D721Med (cell line): Measurements from ENCODE around the gene PRB4.
"Not testable (repeated sequence)": the region's sequence is repeated elsewhere in the genome, so short reads cannot be mapped to it uniquely, and the experiment has no call there.

Source experiments
- DNase-seq: peaks from one replicate; pipeline ENCODE4 v3.0.0; 2011; ENCODE audit warnings: low spot score; ENCODE audit not compliant: insufficient read length
- FAIRE-seq: peaks from 2 replicates; lab custom pipeline; 2011; peaks lifted over from hg19 to GRCh38; lab: Jason Lieb, UNC
- CTCF ChIP-seq: IDR thresholded peaks from 2 replicates; pipeline ENCODE4 v1.5.1; 2012; ENCODE audit warnings: mild to moderate bottlenecking, control low read depth; ENCODE audit not compliant: insufficient read depth; ENCODE audit errors: missing control alignments

The PRB4 gene

DNA sequence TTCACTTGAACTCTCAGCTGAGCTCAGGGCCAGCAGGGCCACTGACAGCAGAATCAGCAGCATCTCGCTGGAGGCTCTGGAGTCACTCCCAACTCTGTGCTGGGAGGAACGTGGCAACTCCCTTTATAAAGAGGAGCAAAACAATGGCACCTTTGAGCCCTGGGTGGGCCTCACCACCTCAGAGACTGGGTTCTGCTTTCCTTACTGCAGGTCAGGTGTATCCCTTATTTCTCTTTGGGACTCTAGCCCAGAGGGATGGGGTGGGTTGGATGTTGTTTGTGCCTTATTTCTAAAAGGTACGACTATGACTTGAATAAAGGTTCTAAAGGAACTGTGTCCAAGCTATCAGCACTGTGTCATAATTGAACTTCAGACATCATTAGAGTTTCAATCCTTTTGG lies at the start of gene PRB4:
Gene PRB4 (minus strand): TSS at position 101 of the 400 bp plus-strand sequence. CDS start 38 bp downstream, at position 63.
- TF ChIP-seq CTCF = no peak
- no peak for DNase-seq
- FAIRE-seq = no peak

DNA sequence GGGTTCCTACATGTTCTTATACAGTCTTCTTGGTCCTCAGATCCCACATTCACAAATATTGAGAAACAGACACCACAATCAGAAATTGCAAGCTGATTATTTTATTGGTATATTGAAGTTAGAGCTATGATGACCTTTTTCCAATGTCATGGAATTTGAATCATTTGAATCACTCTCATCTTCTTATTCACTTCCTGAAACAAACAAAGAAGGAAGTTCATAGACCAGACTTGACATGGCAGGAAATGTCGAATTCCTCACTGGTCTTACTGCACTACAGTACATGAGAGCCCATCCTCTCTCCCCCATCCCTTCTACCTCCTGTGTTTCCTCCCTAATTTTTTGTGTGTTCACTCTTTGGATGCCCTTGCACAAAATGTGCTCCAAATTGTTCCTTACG lies 41.5 kb upstream of the PRB4 start:
- FAIRE-seq, DNase-seq: not testable (repeated sequence)

- no peak for DNase-seq
- no peak for FAIRE-seq
- TF ChIP-seq CTCF = no peak
Measured at GRCh38 chr12:11348439-11348838, 38.2 kb upstream of the PRB4 start.

DNA sequence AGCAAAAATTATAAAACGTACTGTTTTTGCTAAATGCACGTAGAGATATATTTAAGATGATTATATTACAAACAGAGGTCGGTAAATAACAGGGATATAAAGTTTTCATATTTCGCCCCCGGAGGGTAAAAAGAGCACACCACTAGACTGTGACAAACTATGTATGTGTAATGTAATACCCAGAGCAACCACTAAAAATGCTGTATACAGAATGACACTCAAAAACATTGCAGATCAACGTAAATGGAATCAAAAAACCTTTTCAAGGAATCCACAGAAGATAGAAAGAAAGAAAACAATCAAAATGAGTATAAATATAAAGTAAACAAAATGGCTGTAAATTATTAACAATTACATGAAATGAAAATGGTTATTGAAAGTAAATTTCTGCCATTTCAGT lies 37.6 kb upstream of the PRB4 start:
- no peak for TF ChIP-seq CTCF
- DNase-seq (no peak), FAIRE-seq (no peak)

DNA sequence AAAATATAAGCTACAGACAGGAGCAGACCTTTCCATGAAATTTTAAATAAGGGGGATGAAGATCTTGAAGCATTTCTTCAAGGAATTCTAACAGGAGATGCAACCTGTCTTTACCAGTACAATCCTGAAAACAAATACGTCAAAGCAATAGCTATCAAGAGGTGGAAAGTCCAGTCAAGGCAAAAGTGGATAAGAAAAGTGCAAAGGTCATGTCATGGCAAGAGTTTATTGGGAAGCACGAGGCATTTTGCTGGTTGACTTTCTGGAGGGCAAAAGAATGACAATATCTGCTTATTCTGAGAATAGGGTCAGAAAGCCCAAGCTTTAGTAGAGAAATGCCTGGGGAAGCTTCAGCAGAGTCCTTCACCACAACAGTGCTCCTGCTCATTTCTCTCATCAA lies 34.3 kb upstream of the PRB4 start:
- DNase-seq (no peak), FAIRE-seq (no peak)
- TF ChIP-seq CTCF = no peak

DNA sequence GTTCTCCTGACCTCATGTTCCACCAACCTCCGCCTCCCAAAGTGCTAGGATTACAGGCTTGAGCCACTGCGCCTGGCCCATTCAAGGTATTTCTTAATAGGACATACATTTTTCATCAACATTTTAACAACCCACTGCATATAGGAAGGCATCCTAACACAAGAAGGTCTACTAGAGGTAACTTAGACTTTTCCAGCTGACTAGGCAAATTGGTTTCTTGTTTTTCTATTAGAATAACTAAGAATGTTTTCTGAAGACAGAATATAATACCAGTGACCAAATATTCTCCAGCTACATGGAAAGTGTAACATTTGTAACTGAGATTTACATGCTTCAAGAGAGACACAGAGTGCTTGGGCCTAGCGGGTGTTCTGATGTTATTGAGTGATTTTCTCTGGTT lies 14.2 kb upstream of the PRB4 start:
- DNase-seq (no peak), FAIRE-seq (no peak)
- TF ChIP-seq CTCF = no peak

DNA sequence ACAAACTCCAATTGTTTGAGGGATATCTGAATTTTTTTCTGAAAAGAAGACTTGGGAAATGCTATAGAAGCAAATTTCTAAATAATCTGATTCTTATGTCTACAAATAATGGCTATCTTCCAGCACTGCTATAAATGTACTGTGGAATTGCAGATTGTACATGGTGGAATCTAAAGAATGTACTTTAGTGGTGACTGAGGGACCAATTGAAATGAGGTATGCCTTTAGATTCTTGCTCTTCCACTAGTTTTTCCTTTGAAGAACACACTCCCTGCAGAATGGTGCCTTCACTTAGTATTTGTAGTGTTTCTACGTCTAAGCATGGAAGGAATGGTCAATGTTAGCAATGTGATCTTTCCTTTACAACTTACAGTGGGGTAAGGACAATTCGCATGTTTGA lies 11.7 kb upstream of the PRB4 start:
- no peak for TF ChIP-seq CTCF
- no peak for DNase-seq
- no peak for FAIRE-seq

DNA sequence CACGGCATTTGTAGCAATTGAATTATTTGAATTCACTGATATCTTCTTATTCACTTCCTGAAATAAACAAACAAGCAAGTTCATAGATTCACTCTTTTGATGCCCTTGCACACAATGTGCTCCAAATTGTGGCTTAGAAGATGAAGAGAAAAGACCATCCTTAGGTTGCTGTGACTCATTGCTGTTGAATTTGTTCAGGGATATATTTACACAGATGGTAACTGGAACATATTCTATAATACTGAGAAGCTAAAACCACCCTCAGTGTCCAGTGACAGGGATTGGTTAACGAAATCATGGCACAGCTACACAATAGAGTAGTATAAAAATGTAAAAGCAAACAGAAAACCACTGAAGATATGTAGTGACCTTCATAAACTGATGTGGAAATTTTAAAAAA lies 3.1 kb downstream of the PRB4 start:
- TF ChIP-seq CTCF = no peak
- DNase-seq = no peak

More for the DNA sequence above, 3.1 kb downstream of the PRB4 start:
- no peak for FAIRE-seq
